HEK293 (cell line): ENCODE data around the gene ADCY10.

Experiments
- CTCF ChIA-PET: fragments of 350-600 bp; formaldehyde crosslinking; extraction: SDS; loops from one replicate; lab custom pipeline; 2021; ENCODE audit warnings: antibody characterized with exemption; lab: Yijun Ruan, JAX
- POLR2A ChIA-PET: fragments of 300-600 bp; formaldehyde crosslinking; extraction: SDS; loops from one replicate; lab custom pipeline; 2020; ENCODE audit warnings: antibody characterized with exemption, inconsistent platforms; lab: Yijun Ruan, JAX
- H3K27ac ChIP-seq: fragments of 200-500 bp; sonication (Bioruptor generic); 2 replicates; pipeline ENCODE4 v1.5.1; 2014; ENCODE audit warnings: low read depth, low read length, control low read depth, inconsistent platforms; ENCODE audit errors: extremely low read depth
- H3K36me3 ChIP-seq, 2 experiments: fragments of 200-500 bp in 1 of 2; sonication (Bioruptor generic) in 1 of 2; 1 replicate in 1 of 2; 2 replicates in 1 of 2; pipeline ENCODE4 v1.5.1; 2014 to 2017; ENCODE audit warnings: inconsistent platforms in 2 of 2, low read length in 2 of 2; ENCODE audit not compliant: control insufficient read depth in 2 of 2, insufficient read depth in 1 of 2
- H3K4me1 ChIP-seq: fragments of 200-500 bp; sonication (Bioruptor generic); 2 replicates; pipeline ENCODE4 v1.5.1; 2014; ENCODE audit warnings: mild to moderate bottlenecking, low read length, inconsistent platforms; ENCODE audit not compliant: control insufficient read depth, insufficient read depth
- H3K4me3 ChIP-seq: 2 replicates; pipeline ENCODE4 v1.5.1; 2011; ENCODE audit warnings: low read depth, mild to moderate bottlenecking, control low read depth, low read length, moderate library complexity
- H3K9me3 ChIP-seq: fragments of 200-500 bp; sonication (Bioruptor generic); 2 replicates; pipeline ENCODE4 v1.5.1; 2014; ENCODE audit warnings: low read depth, low read length, inconsistent platforms; ENCODE audit not compliant: control insufficient read depth, insufficient read depth
- FEZF1 ChIP-seq: fragments of 450-650 bp; formaldehyde crosslinking; IDR thresholded peaks from 2 replicates; pipeline ENCODE4 v1.5.1; 2016; ENCODE audit warnings: missing biosample characterization, missing genetic modification characterization
- HOXC10 ChIP-seq: sonication (generic); formaldehyde crosslinking; IDR thresholded peaks from 2 replicates; pipeline ENCODE4 v1.8.1; 2023; ENCODE audit warnings: mild to moderate bottlenecking, missing genetic modification reagents
- KLF9 ChIP-seq: fragments of 450-650 bp; formaldehyde crosslinking; IDR thresholded peaks from 2 replicates; pipeline ENCODE4 v1.5.1; 2016; ENCODE audit warnings: missing biosample characterization, missing genetic modification characterization, low read depth
- SETDB1 ChIP-seq: IDR thresholded peaks from one replicate; pipeline ENCODE4 v1.6.1; 2017; ENCODE audit warnings: mild to moderate bottlenecking, low read length, moderate library complexity, mixed read lengths; ENCODE audit not compliant: insufficient read length
- ZBTB1 ChIP-seq: fragments of 450-650 bp; formaldehyde crosslinking; IDR thresholded peaks from 2 replicates; pipeline ENCODE4 v1.5.1; 2016; ENCODE audit warnings: missing biosample characterization, missing genetic modification characterization
- ZBTB8A ChIP-seq: fragments of 450-650 bp; formaldehyde crosslinking; IDR thresholded peaks from 2 replicates; pipeline ENCODE4 v1.5.1; 2016; ENCODE audit warnings: missing biosample characterization, missing genetic modification characterization
- ZFHX2 ChIP-seq: fragments of 450-650 bp; formaldehyde crosslinking; conservative IDR thresholded peaks from 2 replicates; pipeline ENCODE4 v1.5.1; 2016; ENCODE audit warnings: missing biosample characterization, missing genetic modification characterization
- ZNF16 ChIP-seq: fragments of 450-650 bp; formaldehyde crosslinking; IDR thresholded peaks from 2 replicates; pipeline ENCODE4 v1.5.1; 2016; ENCODE audit warnings: low read depth, missing biosample characterization, missing genetic modification characterization
- ZNF174 ChIP-seq: fragments of 450-650 bp; formaldehyde crosslinking; IDR thresholded peaks from 2 replicates; pipeline ENCODE4 v1.5.0; 2017; ENCODE audit warnings: missing biosample characterization, mild to moderate bottlenecking, missing genetic modification characterization
- ZNF211 ChIP-seq: fragments of 450-650 bp; formaldehyde crosslinking; IDR thresholded peaks from 2 replicates; pipeline ENCODE4 v1.5.1; 2016; ENCODE audit warnings: low read depth, missing biosample characterization, missing genetic modification characterization
- ZNF239 ChIP-seq: fragments of 450-650 bp; formaldehyde crosslinking; IDR thresholded peaks from 2 replicates; pipeline ENCODE4 v1.5.1; 2016; ENCODE audit warnings: missing biosample characterization, missing genetic modification characterization
- ZNF324 ChIP-seq: fragments of 450-650 bp; formaldehyde crosslinking; IDR thresholded peaks from 2 replicates; pipeline ENCODE4 v1.5.1; 2016; ENCODE audit warnings: missing biosample characterization, missing genetic modification characterization
- ZNF558 ChIP-seq: fragments of 450-650 bp; formaldehyde crosslinking; IDR thresholded peaks from 2 replicates; pipeline ENCODE4 v1.5.1; 2016; ENCODE audit warnings: missing biosample characterization, missing genetic modification characterization
- ZNF561 ChIP-seq: fragments of 450-650 bp; IDR thresholded peaks from 2 replicates; pipeline ENCODE4 v1.5.1; 2018; ENCODE audit warnings: missing biosample characterization, missing genetic modification characterization, borderline replicate concordance
- ZNF596 ChIP-seq: fragments of 450-650 bp; IDR thresholded peaks from 2 replicates; pipeline ENCODE4 v1.5.0; 2018; ENCODE audit warnings: missing biosample characterization, mild to moderate bottlenecking, missing genetic modification characterization, moderate library complexity
- ZNF677 ChIP-seq: fragments of 450-650 bp; IDR thresholded peaks from 2 replicates; pipeline ENCODE4 v1.5.0; 2018; ENCODE audit warnings: missing biosample characterization, mild to moderate bottlenecking, missing genetic modification characterization, moderate library complexity
- ZNF76 ChIP-seq: fragments of 450-650 bp; formaldehyde crosslinking; IDR thresholded peaks from 2 replicates; pipeline ENCODE4; 2016; ENCODE audit warnings: low read depth, missing biosample characterization, missing genetic modification characterization, borderline replicate concordance
- ZNF785 ChIP-seq: fragments of 450-650 bp; formaldehyde crosslinking; IDR thresholded peaks from 2 replicates; pipeline ENCODE4 v1.5.1; 2016; ENCODE audit warnings: missing biosample characterization, missing genetic modification characterization
- ZSCAN30 ChIP-seq: fragments of 450-650 bp; IDR thresholded peaks from 2 replicates; pipeline ENCODE4 v1.5.1; 2018; ENCODE audit warnings: missing biosample characterization, mild to moderate bottlenecking, missing genetic modification characterization, moderate library complexity
- TF ChIP-seq, protein P1 (sequence below): fragments of 450-650 bp; formaldehyde crosslinking; IDR thresholded peaks from 2 replicates; pipeline ENCODE4 v1.5.1; 2016; ENCODE audit warnings: missing biosample characterization, missing genetic modification characterization
- TF ChIP-seq, protein P2 (sequence below): fragments of 450-650 bp; formaldehyde crosslinking; IDR thresholded peaks from 2 replicates; pipeline ENCODE4 v1.5.1; 2016; ENCODE audit warnings: missing biosample characterization, missing genetic modification characterization
- TF ChIP-seq, protein P3 (sequence below): fragments of 450-650 bp; IDR thresholded peaks from 2 replicates; pipeline ENCODE4 v1.5.1; 2018; ENCODE audit warnings: missing biosample characterization, mild to moderate bottlenecking, missing genetic modification characterization
- TF ChIP-seq, protein P4 (sequence below): fragments of 450-650 bp; formaldehyde crosslinking; IDR thresholded peaks from 2 replicates; pipeline ENCODE4 v1.5.1; 2016; ENCODE audit warnings: missing biosample characterization, missing genetic modification characterization, borderline replicate concordance

Gene ADCY10

DNA sequence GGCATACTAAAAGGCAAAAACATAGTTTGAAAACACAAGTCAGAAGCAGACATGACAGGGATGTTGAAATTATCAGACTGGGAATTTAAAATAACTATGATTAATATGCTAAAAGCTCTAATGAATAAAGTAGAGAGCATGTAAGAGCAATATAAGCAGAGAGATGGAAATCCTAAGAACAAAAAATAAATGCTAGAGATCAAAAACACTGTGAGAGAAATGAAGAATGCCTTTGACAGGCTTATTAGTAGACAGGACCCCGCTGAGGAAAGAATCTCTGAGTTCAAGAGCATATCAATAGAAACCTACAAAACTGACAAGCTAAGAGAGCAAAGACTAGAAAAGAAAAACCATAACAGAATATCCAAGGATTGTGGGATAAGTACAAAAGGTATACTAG, 98.3 kb downstream of the ADCY10 start:
- POLR2A ChIA-PET, result no interaction called here
- Histone ChIP-seq H3K36me3 (no peaks in the 10 kb centered on the region), H3K9me3 (no peaks in the 10 kb centered on the region), H3K4me1 (no peaks in the 10 kb centered on the region), H3K27ac (no peak overlapping the region), H3K4me3 (no peak overlapping the region)
- no peak for TF ChIP-seq ZNF16 (tag by site-specific recombination)
- peak; percentile 89 for TF ChIP-seq SETDB1
- TF ChIP-seq, all 188 proteins: peak for 1
- CTCF ChIA-PET, result interaction anchor here (0.6 to 1.6 kb wide), 2 partner anchors 13 to 147 kb away, joined by 3 to 4 read pairs; no protein-coding TSS in a partner anchor

DNA sequence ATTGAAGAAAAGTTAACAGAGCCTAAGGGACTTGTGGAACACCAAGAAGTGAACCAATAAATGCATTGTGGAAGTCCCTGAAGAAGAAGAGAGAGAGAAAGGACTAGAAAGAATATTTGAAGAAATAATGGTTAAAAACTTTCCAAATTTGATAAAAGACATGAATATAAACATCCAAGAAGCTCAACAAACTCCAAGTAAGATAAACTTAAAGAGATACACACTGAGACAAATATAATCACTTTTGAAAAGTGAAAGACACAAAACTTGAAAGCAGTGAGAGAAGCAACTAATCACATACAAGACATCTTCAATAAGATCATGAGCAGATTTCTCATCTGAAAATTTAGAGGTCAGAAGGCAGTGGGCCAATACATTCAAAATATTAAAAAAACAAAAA, 101.0 kb downstream of the ADCY10 start:
- ChIA-PET CTCF (interaction anchor here (1.6 kb wide), 1 partner anchor 10 kb away, joined by 4 read pairs; no protein-coding TSS in a partner anchor), POLR2A (no interaction called here)
- no peak overlapping the region for H3K4me3 ChIP-seq
- no peak overlapping the region for H3K27ac ChIP-seq
- H3K4me1 ChIP-seq, result no peaks in the 10 kb centered on the region
- TF ChIP-seq ZNF76 (tag by site-specific recombination) (no peak), SETDB1 (peak; percentile 81), ZNF558 (tag by site-specific recombination) (peak; percentile 91)
- no peaks in the 10 kb centered on the region for H3K36me3 ChIP-seq
- no peaks in the 10 kb centered on the region for H3K9me3 ChIP-seq

DNA sequence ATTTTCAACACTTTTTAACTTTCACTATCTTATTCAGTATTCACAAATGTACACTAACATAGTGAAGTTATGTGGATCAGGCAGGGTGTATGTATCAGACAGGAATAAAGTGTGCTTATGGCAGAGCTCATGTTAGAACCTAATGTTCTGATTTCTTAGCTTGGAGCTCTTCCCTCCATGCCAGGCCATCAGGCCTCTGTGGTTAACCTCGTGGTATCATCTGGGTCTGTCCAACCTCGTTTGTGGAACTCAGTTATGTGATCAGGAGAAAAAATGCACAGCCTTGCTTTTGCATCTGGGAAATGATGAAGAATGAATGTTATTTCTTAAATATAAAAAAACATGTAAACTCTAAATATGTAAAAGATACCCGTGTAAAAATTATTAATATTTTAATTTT, 105.2 kb downstream of the ADCY10 start:
- ChIA-PET POLR2A (no interaction called here), CTCF (interaction anchor here (0.7 kb wide), 1 partner anchor 122 kb away, joined by 6 read pairs; no protein-coding TSS in a partner anchor)
- TF ChIP-seq ZNF174 (tag by site-specific recombination), result no peak
- no peak for TF ChIP-seq KLF9 (tag by site-specific recombination)
- no peak for TF ChIP-seq ZFHX2
- no peak for TF ChIP-seq ZBTB8A (tag by site-specific recombination)
- TF ChIP-seq, protein P1, sequence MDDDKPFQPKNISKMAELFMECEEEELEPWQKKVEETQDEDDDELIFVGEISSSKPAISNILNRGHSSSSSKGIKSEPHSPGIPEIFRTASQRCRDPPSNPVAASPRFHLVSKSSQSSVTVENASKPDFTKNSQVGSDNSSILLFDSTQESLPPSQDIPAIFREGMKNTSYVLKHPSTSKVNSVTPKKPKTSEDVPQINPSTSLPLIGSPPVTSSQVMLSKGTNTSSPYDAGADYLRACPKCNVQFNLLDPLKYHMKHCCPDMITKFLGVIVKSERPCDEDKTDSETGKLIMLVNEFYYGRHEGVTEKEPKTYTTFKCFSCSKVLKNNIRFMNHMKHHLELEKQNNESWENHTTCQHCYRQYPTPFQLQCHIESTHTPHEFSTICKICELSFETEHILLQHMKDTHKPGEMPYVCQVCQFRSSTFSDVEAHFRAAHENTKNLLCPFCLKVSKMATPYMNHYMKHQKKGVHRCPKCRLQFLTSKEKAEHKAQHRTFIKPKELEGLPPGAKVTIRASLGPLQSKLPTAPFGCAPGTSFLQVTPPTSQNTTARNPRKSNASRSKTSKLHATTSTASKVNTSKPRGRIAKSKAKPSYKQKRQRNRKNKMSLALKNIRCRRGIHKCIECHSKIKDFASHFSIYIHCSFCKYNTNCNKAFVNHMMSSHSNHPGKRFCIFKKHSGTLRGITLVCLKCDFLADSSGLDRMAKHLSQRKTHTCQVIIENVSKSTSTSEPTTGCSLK, result no peak
- TF ChIP-seq ZBTB1 (tag by site-specific recombination), result no peak
- no peak for TF ChIP-seq ZNF561
- TF ChIP-seq ZNF785, result no peak
- no peak for TF ChIP-seq ZNF596 (tag by site-specific recombination)
- TF ChIP-seq ZNF211 (tag by site-specific recombination), result no peak
- Histone ChIP-seq H3K9me3 (no peaks in the 10 kb centered on the region), H3K4me3 (no peak overlapping the region), H3K4me1 (no peaks in the 10 kb centered on the region), H3K27ac (no peak overlapping the region), H3K36me3 (no peaks in the 10 kb centered on the region)

DNA sequence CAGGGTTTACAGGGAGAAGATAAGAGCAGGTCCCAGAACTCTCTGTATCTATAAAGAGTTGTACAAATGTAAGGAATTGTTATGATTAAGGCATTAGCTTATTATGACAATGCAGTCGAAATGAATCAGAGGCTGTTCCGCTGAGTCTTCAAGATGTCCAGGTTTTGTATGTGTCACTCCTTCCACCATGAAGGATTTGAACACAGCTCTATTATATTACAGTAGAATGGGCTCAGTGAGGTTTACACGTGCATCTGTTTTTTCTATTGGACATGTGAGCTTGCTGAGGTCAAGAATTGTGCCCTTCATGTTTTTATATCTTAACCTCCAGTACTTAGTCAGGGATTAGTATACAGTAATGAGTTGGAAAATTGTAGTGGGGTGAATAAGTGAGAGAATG, 105.8 kb downstream of the ADCY10 start:
- POLR2A ChIA-PET, result no interaction called here
- Histone ChIP-seq H3K9me3 (no peaks in the 10 kb centered on the region), H3K36me3 (no peaks in the 10 kb centered on the region)
- TF ChIP-seq, protein P2, sequence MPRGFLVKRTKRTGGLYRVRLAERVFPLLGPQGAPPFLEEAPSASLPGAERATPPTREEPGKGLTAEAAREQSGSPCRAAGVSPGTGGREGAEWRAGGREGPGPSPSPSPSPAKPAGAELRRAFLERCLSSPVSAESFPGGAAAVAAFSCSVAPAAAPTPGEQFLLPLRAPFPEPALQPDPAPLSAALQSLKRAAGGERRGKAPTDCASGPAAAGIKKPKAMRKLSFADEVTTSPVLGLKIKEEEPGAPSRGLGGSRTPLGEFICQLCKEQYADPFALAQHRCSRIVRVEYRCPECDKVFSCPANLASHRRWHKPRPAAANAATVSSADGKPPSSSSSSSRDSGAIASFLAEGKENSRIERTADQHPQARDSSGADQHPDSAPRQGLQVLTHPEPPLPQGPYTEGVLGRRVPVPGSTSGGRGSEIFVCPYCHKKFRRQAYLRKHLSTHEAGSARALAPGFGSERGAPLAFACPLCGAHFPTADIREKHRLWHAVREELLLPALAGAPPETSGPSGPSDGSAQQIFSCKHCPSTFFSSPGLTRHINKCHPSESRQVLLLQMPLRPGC (tag by site-specific recombination), result no peak
- TF ChIP-seq ZFHX2 (no peak), ZNF239 (tag by site-specific recombination) (no peak), ZSCAN30 (tag by site-specific recombination) (no peak), ZNF174 (tag by site-specific recombination) (no peak), ZNF558 (tag by site-specific recombination) (no peak), ZNF677 (tag by site-specific recombination) (no peak), HOXC10 (no peak), ZNF324 (tag by site-specific recombination) (no peak), FEZF1 (tag by site-specific recombination) (no peak)
- TF ChIP-seq, protein P3, sequence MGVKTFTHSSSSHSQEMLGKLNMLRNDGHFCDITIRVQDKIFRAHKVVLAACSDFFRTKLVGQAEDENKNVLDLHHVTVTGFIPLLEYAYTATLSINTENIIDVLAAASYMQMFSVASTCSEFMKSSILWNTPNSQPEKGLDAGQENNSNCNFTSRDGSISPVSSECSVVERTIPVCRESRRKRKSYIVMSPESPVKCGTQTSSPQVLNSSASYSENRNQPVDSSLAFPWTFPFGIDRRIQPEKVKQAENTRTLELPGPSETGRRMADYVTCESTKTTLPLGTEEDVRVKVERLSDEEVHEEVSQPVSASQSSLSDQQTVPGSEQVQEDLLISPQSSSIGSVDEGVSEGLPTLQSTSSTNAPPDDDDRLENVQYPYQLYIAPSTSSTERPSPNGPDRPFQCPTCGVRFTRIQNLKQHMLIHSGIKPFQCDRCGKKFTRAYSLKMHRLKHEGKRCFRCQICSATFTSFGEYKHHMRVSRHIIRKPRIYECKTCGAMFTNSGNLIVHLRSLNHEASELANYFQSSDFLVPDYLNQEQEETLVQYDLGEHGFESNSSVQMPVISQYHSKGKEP (tag by site-specific recombination), result no peak
- TF ChIP-seq, protein P4, sequence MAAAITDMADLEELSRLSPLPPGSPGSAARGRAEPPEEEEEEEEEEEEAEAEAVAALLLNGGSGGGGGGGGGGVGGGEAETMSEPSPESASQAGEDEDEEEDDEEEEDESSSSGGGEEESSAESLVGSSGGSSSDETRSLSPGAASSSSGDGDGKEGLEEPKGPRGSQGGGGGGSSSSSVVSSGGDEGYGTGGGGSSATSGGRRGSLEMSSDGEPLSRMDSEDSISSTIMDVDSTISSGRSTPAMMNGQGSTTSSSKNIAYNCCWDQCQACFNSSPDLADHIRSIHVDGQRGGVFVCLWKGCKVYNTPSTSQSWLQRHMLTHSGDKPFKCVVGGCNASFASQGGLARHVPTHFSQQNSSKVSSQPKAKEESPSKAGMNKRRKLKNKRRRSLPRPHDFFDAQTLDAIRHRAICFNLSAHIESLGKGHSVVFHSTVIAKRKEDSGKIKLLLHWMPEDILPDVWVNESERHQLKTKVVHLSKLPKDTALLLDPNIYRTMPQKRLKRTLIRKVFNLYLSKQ (tag by site-specific recombination), result no peak

More for the DNA sequence above, 105.8 kb downstream of the ADCY10 start:
- Histone ChIP-seq H3K4me1 (no peaks in the 10 kb centered on the region), H3K27ac (no peak overlapping the region), H3K4me3 (no peak overlapping the region)
- CTCF ChIA-PET, result interaction anchor here (0.5 to 1.2 kb wide), 2 partner anchors 16 to 132 kb away, joined by 3 to 4 read pairs; no protein-coding TSS in a partner anchor
